ENCODE data around the gene COL24A1. TPM values are rescaled to one million over a fixed set of nuclear protein-coding genes. Genes with fewer than 3 reads are reported as not detected.

The COL24A1 gene
- total RNA-seq, 4 donors from 2014 or later: 1.2 to 4.7 (median 3.3) TPM

- H3K27me3 ChIP-seq: no peaks in the 10 kb centered on the region
- no peaks in the 10 kb centered on the region for H3K4me1 ChIP-seq
- no peaks in the 10 kb centered on the region for H3K9me3 ChIP-seq
- peak overlapping the region in 1 of 4 donors; percentile 5 for H3K27ac ChIP-seq
- WGBS, 2 donors (ENCODE audit: low coverage in 1 of 2): 11 to 29% methylated on average over 5 of the region's 5 CpGs
- no peak overlapping the region for H3K4me3 ChIP-seq
- TF ChIP-seq POLR2AphosphoS5 (IDR thresholded peaks at IDR 0.05): no peak
- TF ChIP-seq EP300 (IDR thresholded peaks at IDR 0.05): no peak
- TF ChIP-seq CTCF (IDR thresholded peaks at IDR 0.05): no peak
- no peak for TF ChIP-seq POLR2A (IDR thresholded peaks at IDR 0.05)
- no peak for ATAC-seq
- H3K36me3 ChIP-seq: no peaks in the 10 kb centered on the region
Observed at GRCh38 chr1:86175756-86176155, 19.2 kb upstream of the COL24A1 start.

GRCh38 chr1:86169625-86170024 lies 13.1 kb upstream of the COL24A1 start:
- H3K9me3 ChIP-seq: no peaks in the 10 kb centered on the region
- no peak for TF ChIP-seq CTCF (IDR thresholded peaks at IDR 0.05)
- no peak for TF ChIP-seq POLR2A (IDR thresholded peaks at IDR 0.05)
- TF ChIP-seq EP300 (IDR thresholded peaks at IDR 0.05): no peak
- TF ChIP-seq POLR2AphosphoS5 (IDR thresholded peaks at IDR 0.05): no peak
- WGBS, 2 donors (ENCODE audit: low coverage in 1 of 2): 13 to 50% methylated on average over 1 of the region's 1 CpG
- no peak overlapping the region for H3K27ac ChIP-seq
- no peaks in the 10 kb centered on the region for H3K4me1 ChIP-seq
- no peaks in the 10 kb centered on the region for H3K27me3 ChIP-seq
- H3K4me3 ChIP-seq: no peak overlapping the region
- no peaks in the 10 kb centered on the region for H3K36me3 ChIP-seq
- no peak for ATAC-seq

GRCh38 chr1:86159800-86160199 lies 3.2 kb upstream of the COL24A1 start:
- H3K9me3 ChIP-seq: no peaks in the 10 kb centered on the region
- WGBS, 2 donors (ENCODE audit: low coverage in 1 of 2): 91 to 97% methylated on average over 3 of the region's 3 CpGs
- H3K4me1 ChIP-seq: peaks cover 0 to 27% (median 8%) of the 10 kb centered on the region in 3 donors
- ATAC-seq: no peak
- peaks cover 12% of the 10 kb centered on the region for H3K27me3 ChIP-seq
- H3K4me3 ChIP-seq: no peak overlapping the region
- no peak overlapping the region for H3K27ac ChIP-seq
- no peaks in the 10 kb centered on the region for H3K36me3 ChIP-seq
- no peak for TF ChIP-seq POLR2A (IDR thresholded peaks at IDR 0.05)
- no peak for TF ChIP-seq POLR2AphosphoS5 (IDR thresholded peaks at IDR 0.05)
- TF ChIP-seq CTCF (IDR thresholded peaks at IDR 0.05): no peak
- TF ChIP-seq EP300 (IDR thresholded peaks at IDR 0.05): no peak

GRCh38 chr1:86155807-86156565 lies 586 bp downstream of the COL24A1 start:
- Histone ChIP-seq H3K36me3 (no peaks in the 10 kb centered on the region), H3K27ac (peak overlapping the region in 3 of 4 donors; percentile 82 to 84 (median 84)), H3K27me3 (peaks cover 16% of the 10 kb centered on the region), H3K9me3 (no peaks in the 10 kb centered on the region), H3K4me3 (peak overlapping the region; percentile 23 to 54), H3K4me1 (peaks cover 0 to 37% (median 12%) of the 10 kb centered on the region in 3 donors)
- WGBS, 2 donors (ENCODE audit: low coverage in 1 of 2): 0% methylated on average over 9 to 12 of the region's 40 CpGs
- TF ChIP-seq POLR2A (IDR thresholded peaks at IDR 0.05) (no peak), CTCF (IDR thresholded peaks at IDR 0.05) (no peak), EP300 (IDR thresholded peaks at IDR 0.05) (no peak)
- peak; percentile 42 for ATAC-seq
